ENCODE results near the gene TARS2.
A peak's percentile ranks its signal among the peaks of the same experiment; 100 is the strongest.

Gene TARS2

DNA sequence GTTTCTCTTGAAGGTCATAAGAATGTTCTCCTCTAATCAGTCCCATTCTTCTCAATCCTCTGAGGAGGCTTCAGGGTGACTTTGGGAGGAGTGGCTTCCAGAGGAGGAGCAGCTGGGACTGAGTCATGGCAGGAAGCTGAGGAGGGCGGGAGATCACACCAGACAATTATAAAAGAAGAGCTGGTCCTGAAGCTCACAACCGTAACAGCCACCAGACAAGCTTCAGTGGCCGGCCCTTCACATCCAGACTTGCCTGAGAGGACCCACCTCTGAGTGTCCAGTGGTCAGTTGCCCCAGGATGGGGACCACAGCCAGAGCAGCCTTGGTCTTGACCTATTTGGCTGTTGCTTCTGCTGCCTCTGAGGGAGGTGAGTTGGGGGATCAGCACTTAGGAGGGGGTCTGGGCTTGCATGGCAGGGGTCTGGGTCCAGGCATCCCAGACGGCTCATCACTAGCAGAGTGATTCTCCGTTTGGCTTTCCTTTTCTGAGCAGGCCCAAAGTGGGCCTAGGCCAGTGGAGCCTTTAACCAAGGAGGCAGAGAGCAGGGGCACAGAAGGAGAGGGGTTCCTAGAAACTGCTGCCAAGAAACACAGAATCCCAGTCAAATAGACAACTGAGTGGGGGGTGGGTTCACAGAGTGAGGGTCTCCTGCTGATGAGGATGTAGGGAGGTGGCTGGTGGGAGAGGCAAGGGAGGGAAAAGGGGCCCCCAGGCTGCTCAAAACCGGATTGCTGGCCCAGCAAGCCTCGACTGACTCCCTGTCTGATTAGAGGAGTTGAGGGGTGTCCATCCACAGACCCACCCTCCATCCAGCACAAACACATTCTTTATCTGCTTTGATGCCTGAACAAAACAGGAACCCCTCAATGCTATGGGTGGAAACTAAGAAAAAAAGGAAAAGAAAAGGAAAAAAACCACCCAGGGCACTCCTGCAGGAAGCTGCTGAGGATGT, 21.0 kb downstream of the TARS2 start, which contains the start of gene ECM1:
Gene ECM1, plus strand, starts transcription at position 198 of the 953 bp plus-strand sequence. Its CDS starts 101 bp downstream, at position 299.
- DNase-seq (ENCODE audit: low read depth in 1 of 2, low spot score in 1 of 2), result no peak

DNA sequence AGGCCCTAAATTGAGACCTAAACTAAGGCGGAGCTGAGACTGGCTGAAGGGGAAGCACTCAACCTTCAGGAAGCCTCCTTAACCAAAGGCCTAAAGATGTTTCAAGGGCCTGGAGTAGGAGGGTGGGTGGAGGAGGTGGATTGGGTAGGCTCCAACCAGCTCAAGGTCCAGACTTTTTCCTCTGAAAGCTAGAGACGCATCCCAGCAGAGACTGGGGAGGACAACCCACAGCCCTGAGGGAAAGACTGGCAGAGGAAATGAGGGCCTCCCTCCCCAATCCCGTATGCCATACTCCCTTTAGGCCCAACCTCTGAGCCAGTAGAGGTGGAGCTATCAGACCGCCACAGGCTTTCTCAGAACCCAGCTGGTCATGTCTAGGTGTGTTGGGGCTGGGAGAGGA, 21.8 kb downstream of the TARS2 start:
- no peak for DNase-seq (ENCODE audit: low read depth in 1 of 2, low spot score in 1 of 2)

DNA sequence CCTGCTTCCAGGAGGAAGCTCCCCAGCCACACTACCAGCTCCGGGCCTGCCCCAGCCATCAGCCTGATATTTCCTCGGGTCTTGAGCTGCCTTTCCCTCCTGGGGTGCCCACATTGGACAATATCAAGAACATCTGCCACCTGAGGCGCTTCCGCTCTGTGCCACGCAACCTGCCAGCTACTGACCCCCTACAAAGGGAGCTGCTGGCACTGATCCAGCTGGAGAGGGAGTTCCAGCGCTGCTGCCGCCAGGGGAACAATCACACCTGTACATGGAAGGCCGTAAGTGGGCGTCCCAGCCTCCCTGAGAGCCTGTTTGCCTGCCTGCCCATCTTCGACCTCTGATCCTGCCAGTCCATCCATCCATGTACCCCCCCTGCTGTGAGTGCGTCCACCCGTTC, 24.3 kb downstream of the TARS2 start:
- no peak for DNase-seq (ENCODE audit: low read depth in 1 of 2, low spot score in 1 of 2)

DNA sequence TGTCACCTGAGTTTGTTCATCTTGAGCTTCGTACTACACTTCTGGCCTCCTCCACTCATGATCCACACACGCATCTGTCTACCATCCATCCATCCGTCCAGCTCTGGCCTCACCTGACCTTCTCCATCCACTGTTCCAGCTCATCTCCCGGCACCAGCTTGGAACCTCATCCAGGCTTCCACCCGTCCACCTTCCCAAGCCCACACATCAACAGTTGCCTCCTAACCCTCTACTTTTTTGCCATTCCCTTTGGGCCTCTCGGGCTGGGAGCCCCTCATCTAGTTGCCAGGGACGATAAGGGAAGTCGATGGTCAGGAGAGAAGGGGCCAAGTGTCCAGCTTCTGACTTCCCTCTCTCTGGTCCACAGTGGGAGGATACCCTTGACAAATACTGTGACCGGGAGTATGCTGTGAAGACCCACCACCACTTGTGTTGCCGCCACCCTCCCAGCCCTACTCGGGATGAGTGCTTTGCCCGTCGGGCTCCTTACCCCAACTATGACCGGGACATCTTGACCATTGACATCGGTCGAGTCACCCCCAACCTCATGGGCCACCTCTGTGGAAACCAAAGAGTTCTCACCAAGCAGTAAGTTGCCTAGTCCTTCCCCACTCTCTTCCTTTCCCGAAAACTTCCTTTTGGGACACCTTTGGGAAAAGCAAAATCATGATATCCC, 24.9 kb downstream of the TARS2 start:
- no peak for DNase-seq (ENCODE audit: low read depth in 1 of 2, low spot score in 1 of 2)

DNA sequence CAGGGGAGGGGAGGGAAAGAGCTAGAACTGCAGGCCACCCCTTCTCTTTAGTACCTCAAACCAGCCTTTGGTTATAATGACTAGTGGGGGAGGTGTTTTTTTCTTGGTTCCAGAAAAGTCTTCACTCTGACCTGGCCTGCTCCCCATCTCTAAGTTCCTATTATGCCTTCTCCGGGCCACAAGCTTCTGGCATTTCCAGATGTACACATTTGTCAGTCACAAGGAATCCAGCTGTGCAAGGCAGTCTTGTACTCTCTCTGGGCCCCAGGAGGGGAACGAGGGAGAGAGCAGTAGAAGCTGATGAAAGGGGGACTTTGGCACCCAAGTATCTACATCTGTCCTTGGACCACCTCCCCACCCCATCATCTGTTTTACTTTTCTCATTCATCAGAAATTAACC, 25.6 kb downstream of the TARS2 start:
- DNase-seq (ENCODE audit: low read depth in 1 of 2, low spot score in 1 of 2), result no peak

DNA sequence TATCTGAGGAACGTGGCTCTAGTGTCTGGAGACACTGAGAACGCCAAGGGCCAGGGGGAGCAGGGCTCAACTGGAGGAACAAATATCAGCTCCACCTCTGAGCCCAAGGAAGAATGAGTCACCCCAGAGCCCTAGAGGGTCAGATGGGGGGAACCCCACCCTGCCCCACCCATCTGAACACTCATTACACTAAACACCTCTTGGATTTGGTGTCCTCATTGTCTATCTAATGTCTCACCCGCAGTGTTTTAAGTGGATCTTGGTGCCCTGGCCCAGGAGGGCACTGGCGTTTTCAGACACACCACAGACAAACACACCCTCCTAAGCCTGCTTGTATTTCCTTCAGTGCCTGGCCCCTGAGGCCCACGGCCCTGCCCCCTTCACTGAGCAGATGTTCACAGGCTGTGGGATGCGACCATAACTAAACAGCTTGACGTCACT, 26.2 kb downstream of the TARS2 start:
- no peak for DNase-seq (ENCODE audit: low read depth in 1 of 2, low spot score in 1 of 2)

DNA sequence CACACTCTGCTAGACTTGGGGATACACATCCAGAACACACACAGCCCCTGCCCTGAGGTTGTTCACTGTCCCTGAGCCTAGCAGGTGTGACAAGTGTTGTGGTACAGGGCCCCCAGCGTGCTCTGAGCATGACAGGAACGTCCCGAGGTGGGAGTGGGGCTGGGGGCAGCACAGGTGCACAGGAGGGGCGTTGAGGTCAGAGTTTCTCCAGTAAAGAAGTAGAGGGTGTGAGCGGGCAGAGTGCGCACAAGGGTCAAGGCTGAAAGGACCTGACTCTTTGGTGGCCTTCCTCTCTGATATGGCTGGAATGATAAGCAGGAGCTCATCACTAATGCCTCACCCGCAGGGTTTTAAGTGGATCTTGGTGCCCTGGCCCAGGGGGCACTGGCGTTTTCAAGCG, 27.0 kb downstream of the TARS2 start:
- DNase-seq (ENCODE audit: low read depth in 1 of 2, low spot score in 1 of 2), result no peak

DNA sequence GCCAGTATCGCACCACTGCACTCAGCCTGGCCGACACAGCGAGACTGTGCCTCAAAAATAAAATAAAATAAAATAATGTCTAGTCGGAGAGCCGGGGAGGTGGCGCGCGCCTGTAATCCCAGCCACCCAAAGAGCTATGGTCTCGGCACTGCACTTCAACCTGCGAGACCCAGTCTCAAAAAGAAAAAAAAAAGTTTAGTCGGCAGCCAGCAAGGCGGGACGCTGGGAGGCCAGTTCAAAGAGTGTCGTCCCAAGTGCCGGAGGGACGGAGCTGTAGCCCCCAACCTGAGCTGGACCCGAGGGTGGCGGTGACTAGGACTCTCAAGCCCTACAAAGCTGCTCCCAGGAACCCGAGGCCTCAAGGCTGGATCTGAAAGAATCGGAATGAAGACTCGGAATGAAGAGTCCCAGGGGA, 27.7 kb downstream of the TARS2 start:
- DNase-seq (ENCODE audit: low read depth in 1 of 2, low spot score in 1 of 2), result no peak

DNA sequence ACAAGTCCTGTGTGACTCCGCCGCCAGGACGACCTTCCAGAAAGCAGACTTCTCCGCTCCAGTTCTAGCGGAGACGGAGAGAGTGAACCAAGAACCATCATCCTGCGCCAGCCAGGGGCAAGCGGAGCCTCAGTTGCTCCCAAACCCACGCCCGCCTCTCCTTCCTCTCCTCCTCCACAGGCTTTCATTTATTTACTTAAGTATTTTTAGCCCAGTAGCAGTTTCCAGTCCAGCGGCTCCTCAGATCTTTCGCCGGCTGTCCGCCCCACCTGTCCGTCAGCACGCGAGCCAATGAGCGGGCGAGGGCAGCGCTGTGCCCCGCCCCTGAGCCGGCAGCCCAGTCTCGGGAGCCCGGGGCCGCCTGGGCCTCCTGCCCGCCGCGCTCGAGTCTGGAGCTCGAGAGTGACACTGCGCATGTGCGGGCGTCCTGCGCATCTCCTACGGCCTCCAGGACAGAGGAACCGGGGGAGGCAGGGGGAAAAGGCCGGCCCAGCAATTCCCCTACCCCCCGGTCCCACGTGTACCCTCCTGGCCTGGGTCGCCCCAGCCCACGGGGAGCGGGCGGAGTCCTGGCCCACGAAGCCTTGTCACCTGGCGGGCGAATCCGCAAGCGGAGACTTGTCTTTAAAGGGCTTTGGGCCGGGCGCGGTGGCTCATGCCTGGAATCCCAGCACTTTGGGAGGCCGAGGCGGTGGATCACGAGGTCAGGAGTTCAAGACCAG, 28.3 kb downstream of the TARS2 start, which contains the start of gene FALEC:
Gene FALEC, plus strand, starts transcription at position 425 of the 722 bp plus-strand sequence.
- DNase-seq (ENCODE audit: low read depth in 1 of 2, low spot score in 1 of 2), result peak; percentile 73 to 86

DNA sequence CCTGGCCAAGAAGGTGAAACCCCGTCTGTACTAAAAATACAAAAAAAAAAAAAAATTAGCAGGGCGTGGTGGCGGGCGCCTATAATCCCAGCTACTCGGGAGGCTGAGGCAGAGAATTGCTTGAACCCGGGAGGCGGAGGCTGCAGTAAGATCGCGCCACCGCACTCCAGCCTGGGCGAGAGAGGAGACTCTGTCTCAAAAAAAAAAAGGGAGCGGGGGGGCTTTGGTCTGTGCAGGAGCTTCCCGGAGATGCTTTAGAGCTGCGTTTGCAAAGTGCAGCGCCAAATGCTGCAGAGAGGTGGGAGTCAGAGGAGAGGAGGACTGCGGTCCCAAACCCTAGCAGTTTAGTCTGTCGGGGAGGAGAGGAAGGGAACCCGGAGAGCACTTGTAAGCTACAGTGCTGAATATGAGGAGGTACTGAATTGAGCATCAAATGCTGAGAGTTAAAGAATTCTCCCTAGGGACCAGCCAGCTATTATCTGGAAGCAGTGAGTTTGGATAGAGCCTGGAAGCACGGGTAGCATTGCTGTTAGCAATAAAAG, 28.9 kb downstream of the TARS2 start:
- DNase-seq (ENCODE audit: low read depth in 1 of 2, low spot score in 1 of 2), result no peak

DNA sequence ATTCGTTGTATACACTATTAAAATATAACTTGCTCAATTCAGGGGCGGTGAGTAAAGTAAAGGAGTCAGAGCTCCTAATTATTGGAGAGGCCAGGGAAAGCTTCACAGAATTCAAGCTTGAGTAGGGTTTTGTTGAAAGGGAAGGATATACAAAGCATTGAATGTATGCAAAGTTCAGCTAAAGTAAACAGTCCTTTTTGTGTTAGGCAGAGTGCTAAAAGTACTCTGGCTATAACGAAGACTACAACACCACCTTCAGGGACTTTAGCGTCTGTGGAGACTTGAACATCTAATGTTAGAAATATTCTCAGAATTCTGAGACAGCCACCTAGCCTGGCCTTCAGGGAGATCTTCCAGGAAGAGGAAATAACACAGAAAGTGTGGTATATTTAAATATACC, 29.4 kb downstream of the TARS2 start:
- no peak for DNase-seq (ENCODE audit: low read depth in 1 of 2, low spot score in 1 of 2)

DNA sequence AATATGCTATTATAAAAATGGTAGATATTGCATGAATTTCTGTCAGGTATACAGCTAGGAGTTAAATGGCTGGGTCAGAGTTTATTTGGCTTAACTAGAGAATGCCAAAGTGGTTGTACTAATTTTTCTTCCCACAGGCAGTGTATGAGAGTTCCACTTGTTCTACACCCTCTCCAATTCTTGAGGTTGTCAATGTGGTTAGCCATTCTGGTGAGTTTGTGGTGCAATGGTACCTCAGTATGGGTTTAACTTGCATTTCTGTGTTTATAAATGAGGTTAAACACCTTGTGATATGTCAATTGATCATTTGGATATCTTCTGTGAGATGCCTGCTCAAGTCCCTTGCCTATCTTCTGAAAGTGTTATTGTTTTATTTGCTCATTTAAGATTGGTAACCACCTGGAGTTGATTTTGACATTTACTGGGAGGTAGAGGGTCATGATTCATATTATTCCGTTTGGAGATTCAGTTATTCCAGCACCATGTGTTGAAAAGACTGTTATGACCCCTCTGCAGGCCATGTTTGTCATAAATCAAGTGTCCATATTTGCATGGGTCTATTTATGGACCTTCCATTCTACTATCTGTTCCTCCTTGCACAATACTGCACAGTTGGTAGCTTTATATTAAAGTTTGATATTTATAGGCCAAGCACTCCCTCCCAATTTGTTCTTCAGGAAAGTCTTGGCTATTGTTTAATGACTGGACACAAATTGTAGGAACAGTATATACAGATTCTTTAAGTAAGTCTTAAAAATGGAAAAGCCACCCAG, 34.2 kb downstream of the TARS2 start:
- no peak for DNase-seq (ENCODE audit: low read depth in 1 of 2, low spot score in 1 of 2)

DNA sequence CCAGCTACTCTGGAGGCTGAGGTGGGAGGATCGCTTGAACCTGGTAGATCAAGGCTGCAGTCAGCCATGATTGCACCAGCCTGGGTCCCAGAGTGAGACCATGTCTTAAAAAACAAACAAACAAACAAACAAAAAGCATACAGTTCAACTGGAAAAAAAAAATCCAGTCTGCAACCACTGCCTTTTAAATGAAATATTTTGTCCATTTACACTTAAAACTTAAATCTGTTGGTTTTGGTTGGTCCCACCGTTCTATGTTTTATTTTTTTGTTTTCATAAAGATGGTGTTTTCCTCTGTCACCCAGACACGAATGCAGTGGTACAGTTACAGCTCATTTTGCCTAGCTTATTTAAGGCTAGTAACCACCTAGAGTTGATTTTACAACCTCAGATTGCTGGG, 38.1 kb downstream of the TARS2 start:
- DNase-seq (ENCODE audit: low read depth in 1 of 2, low spot score in 1 of 2), result no peak

DNA sequence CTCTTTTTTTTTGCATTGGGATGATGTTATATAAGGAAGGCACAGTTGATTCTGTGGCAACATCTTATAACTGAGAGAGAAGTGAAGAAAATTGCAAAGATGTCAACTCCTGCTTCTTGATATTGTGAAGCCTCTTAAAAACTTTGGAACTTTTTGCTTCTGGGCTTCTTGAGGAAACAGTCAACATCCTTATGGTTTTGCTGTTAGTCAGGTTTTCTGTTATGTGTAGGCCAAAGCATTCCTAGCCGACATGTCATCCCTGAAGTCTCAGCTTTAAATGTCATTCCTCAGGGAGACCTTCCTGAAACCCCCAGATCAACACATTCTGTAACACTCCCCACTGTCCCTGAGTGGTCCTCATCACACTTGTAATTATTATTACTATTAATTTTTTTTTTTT, 41.0 kb downstream of the TARS2 start:
- no peak for DNase-seq (ENCODE audit: low read depth in 1 of 2, low spot score in 1 of 2)

DNA sequence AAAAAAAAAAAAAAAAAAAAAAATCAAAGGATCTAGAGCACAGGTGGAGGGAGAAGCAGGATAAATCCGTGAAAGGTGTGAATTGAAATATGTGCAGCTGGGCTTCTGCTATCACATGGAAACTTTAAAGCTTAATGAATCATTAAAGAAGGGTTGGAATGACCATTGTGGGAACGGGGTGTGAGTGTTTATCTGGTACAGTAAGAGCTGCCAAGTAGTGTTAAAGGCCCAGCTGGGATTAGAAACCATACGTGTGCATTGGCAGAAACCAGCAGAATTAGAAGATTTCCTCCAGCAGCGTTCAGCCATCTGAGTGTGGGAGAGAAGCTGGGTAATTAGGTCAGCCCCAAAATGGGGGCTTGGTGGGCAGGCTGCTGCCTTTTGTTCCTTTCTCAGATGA, 41.8 kb downstream of the TARS2 start:
- DNase-seq (ENCODE audit: low read depth in 1 of 2, low spot score in 1 of 2), result no peak

DNA sequence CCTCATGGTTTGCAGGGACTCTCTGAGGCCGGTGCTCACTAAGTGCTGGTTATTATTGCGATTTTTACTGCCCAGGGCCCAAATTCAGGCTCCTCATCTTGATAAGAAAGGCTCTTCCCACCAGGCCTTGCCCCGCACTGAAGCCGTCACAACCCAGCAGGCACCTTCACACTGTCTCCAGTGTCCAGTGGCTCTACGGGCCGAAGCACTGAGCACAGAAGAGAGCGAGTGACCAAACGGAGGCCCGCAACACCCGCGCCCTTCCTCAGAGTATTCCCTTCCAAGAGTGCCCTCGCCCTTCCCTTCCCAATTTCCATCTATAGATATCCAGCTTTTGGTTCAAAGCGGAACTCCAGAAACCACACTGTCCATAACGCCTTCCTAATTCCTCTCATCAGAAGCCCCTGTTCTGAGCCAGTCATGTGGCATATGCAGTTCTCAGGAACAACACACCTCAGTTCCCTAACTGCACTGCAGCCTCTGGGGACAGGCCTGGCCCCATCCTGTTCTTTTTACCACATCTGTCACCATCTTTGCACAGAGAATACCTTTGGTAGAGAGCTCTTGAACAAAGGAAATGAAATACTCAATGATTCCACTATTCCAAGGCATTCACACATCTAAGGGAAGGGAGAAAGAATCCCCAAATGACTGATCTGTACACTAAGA, 43.4 kb downstream of the TARS2 start:
- DNase-seq (ENCODE audit: low read depth in 1 of 2, low spot score in 1 of 2), result no peak

DNA sequence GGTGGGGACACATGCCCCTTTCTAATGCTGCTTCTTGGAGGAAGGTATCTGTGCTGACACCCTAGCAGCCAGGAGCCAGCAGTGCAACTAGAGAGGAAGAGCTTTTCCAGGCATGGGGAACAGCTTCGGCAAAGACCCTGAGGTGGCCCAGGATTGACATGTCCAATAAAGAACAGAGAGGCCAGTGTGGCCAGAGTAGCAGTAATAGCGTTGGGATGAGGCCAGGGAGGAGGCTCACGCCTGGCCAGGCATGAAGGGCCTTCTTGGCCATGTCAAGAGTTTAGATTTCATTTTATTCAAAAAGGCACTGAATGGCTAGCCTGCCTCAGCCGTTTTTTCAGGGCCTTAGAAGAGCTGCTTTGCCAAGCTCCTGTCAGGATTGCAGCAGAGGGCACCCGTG, 45.6 kb downstream of the TARS2 start:
- DNase-seq (ENCODE audit: low read depth in 1 of 2, low spot score in 1 of 2), result no peak

DNA sequence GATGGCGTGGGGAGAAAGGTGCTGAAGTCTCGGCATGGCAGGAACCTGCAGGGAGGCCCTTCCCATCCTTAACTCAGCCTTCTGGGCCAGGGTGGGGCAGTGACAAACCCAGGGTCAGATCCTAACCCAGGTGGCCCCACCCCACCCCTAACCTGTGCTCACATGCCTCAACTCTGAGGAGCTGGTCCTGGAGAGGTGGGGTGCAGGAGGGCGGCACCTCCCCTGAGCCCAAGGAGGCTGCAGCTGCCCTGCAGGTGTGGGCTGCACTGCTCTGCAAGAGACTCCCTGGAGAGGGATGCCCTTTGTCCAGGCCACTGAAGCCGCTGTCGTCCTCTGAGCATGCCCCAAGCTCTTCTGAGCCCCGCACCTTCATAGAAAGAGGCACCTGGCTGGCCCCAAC, 46.8 kb downstream of the TARS2 start:
- no peak for DNase-seq (ENCODE audit: low read depth in 1 of 2, low spot score in 1 of 2)

DNA sequence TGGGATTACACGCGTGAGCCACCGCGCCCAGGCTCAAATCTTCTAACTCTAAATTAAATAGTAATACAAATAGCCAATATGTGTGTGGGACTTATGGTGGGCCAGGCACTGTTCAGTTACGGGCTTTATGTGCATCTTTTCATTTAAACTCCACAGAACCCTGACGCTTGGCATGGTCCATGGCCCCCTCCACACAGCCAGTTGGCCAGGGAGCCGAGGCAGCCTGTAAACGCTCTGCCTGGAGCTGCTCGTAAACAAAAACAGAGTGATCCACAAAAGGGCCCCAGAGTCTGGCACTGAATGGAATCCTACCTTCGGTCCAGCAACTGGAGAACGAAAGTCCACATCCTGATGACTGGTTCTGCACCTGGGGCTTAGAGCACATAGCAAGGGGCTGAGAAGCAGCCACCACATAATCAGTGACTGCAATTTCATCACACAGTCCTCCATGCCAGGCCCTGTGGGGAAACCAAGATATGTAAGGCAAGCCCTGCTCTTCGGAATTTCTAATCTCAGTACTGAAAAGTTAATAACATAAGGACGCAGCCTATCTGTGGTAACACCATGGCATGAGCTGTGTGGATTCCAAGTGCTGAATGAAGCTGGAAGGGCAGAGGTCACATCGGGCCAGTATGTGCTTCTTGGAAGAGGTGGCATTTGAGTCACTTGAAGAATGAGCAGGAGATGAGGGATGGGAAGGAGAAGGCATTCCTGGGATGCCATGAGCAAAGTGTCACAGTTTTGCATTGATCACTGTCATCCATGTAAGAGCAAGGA, 48.5 kb downstream of the TARS2 start:
- no peak for DNase-seq (ENCODE audit: low read depth in 1 of 2, low spot score in 1 of 2)

Data from activated T-helper 1 cell treated with anti-CD3 and anti-CD28 coated beads, Interleukin-2, amount 50 U/mL, for 16 hours (primary cell).